Caco-2 (cell line): ENCODE data around the gene ZNRD2. TPM values are rescaled to one million over a fixed set of nuclear protein-coding genes. Genes with fewer than 3 reads are reported as not detected.

ENCODE experiments used
- BruUV-seq: library from RNA; stranded (reverse); fragments of 400-500 nt; replicated peaks from 2 replicates; lab custom pipeline; 2021; lab: Mats Ljungman, UMichigan
- CTCF ChIA-PET: fragments of 300-600 bp; sonication (Branson Sonifier 250); formaldehyde crosslinking; loops from one replicate; lab custom pipeline; 2022; ENCODE audit warnings: antibody characterized with exemption; lab: Charles Lee
- POLR2A ChIA-PET: fragments of 300-600 bp; sonication (Branson Sonifier 250); formaldehyde crosslinking; loops from one replicate; lab custom pipeline; 2022; ENCODE audit warnings: antibody characterized with exemption; lab: Charles Lee
- DNase-seq, 2 experiments: peaks; one replicate each; pipeline versions ENCODE4 v3.0.0 to v3.0.0-alpha.2; 2020 to 2022
- H3K27me3 ChIP-seq: replicated peaks from 2 replicates; pipeline ENCODE4 v1.6.0; 2011; ENCODE audit warnings: low read length; ENCODE audit not compliant: control insufficient read depth, insufficient read depth
- H3K36me3 ChIP-seq: 2 replicates; pipeline ENCODE4 v1.5.1; 2011; ENCODE audit warnings: low read length; ENCODE audit not compliant: control insufficient read depth, insufficient read depth
- H3K4me1 ChIP-seq: fragments of 250-450 bp; sonication (Bioruptor Pico); 2 replicates; pipeline ENCODE4 v1.5.1; 2020; ENCODE audit warnings: mild to moderate bottlenecking
- H3K4me3 ChIP-seq: 2 replicates; pipeline ENCODE4 v1.5.1; 2011; ENCODE audit warnings: low read depth, mild to moderate bottlenecking, control low read depth, low read length
- H3K9me3 ChIP-seq: fragments of 250-450 bp; sonication (Bioruptor Pico); 2 replicates; pipeline ENCODE4 v1.5.1; 2020; ENCODE audit warnings: mild to moderate bottlenecking, moderate library complexity
- H3K27ac Mint-ChIP-seq: one replicate; pipeline ENCODE4 v1.8.0; 2022; ENCODE audit warnings: mixed read lengths; ENCODE audit not compliant: unreplicated experiment
- H3K27me3 Mint-ChIP-seq: one replicate; pipeline ENCODE4 v1.8.0; 2022; ENCODE audit warnings: mixed read lengths; ENCODE audit not compliant: insufficient read depth, unreplicated experiment
- H3K36me3 Mint-ChIP-seq: one replicate; pipeline ENCODE4 v1.8.0; 2022; ENCODE audit warnings: mild to moderate bottlenecking, mixed read lengths; ENCODE audit not compliant: insufficient read depth, unreplicated experiment
- H3K4me1 Mint-ChIP-seq: one replicate; pipeline ENCODE4 v1.8.0; 2022; ENCODE audit warnings: low read depth, mixed read lengths; ENCODE audit not compliant: unreplicated experiment
- H3K4me3 Mint-ChIP-seq: one replicate; pipeline ENCODE4 v1.8.0; 2022; ENCODE audit warnings: mild to moderate bottlenecking, moderate library complexity, mixed read lengths; ENCODE audit not compliant: unreplicated experiment
- H3K9me3 Mint-ChIP-seq: one replicate; pipeline ENCODE4 v1.8.0; 2022; ENCODE audit warnings: mixed read lengths; ENCODE audit not compliant: unreplicated experiment
- intact Hi-C: fragments of 100-400 bp; cut with micrococcal nuclease; formaldehyde crosslinking; loops from one replicate; pipeline ENCODE4 v1.10.0; 2022; ENCODE audit not compliant: unreplicated experiment
- total RNA-seq: library from RNA; stranded (reverse); gene quantifications from 2 replicates; pipeline ENCODE4 v1.2.3, GENCODE V29; 2022
- TF ChIP-seq, protein P1 (sequence below), 2 experiments: fragments of 200-600 bp in 1 of 2; IDR thresholded peaks; 1 replicate in 1 of 2; 2 replicates in 1 of 2; pipeline versions ENCODE4 v1.5.1 to v1.8.0; 2011 to 2022; ENCODE audit warnings: antibody characterized with exemption in 1 of 2, control low read depth in 1 of 2, inconsistent platforms in 1 of 2, low read depth in 1 of 2, low read length in 1 of 2, mild to moderate bottlenecking in 1 of 2, moderate library complexity in 1 of 2; ENCODE audit not compliant: insufficient read depth in 1 of 2, severe bottlenecking in 1 of 2, unreplicated experiment in 1 of 2

The ZNRD2 gene
- total RNA-seq, 1 experiment from 2014 or later = 53.9 TPM

DNA sequence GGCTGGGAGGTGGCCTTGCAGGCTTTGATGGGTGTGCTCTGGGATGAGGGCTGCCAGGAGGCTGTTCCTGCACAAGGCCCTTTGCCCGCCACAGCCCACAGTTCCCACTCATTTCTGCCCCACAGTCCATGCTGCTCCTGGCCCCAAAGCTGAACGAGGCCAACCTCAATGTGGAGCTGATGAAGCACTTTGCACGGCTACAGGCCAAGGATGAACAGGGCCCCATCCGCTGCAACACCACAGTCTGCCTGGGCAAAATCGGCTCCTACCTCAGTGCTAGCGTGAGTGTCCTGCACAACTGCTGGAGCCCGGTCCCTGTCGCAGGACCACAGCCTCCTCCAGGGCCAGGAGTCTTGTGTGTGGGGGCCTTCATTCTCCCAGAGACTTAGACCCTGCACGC lies 35.2 kb upstream of the ZNRD2 start:
- POLR2A ChIA-PET = no interaction called here
- no peaks in the 10 kb centered on the region for H3K27me3 ChIP-seq
- CTCF ChIA-PET = no interaction called here
- Mint-ChIP-seq H3K4me3 (no peak overlapping the region), H3K27ac (peak overlapping the region; percentile 5), H3K27me3 (no peaks in the 10 kb centered on the region), H3K4me1 (no peaks in the 10 kb centered on the region), H3K9me3 (no peaks in the 10 kb centered on the region), H3K36me3 (peaks cover 85% of the 10 kb centered on the region)
- TF ChIP-seq, protein P1, sequence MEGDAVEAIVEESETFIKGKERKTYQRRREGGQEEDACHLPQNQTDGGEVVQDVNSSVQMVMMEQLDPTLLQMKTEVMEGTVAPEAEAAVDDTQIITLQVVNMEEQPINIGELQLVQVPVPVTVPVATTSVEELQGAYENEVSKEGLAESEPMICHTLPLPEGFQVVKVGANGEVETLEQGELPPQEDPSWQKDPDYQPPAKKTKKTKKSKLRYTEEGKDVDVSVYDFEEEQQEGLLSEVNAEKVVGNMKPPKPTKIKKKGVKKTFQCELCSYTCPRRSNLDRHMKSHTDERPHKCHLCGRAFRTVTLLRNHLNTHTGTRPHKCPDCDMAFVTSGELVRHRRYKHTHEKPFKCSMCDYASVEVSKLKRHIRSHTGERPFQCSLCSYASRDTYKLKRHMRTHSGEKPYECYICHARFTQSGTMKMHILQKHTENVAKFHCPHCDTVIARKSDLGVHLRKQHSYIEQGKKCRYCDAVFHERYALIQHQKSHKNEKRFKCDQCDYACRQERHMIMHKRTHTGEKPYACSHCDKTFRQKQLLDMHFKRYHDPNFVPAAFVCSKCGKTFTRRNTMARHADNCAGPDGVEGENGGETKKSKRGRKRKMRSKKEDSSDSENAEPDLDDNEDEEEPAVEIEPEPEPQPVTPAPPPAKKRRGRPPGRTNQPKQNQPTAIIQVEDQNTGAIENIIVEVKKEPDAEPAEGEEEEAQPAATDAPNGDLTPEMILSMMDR (IDR thresholded peaks at IDR 0.05; ENCODE audit: insufficient read depth in 1 of 2, low read depth in 1 of 2, low read length in 1 of 2, severe bottlenecking in 1 of 2, unreplicated experiment in 1 of 2) = no peak
- no peaks in the 10 kb centered on the region for H3K4me1 ChIP-seq
- peaks cover 15% of the 10 kb centered on the region for H3K36me3 ChIP-seq
- no peak overlapping the region for H3K4me3 ChIP-seq
- DNase-seq = no peak
- H3K9me3 ChIP-seq = no peaks in the 10 kb centered on the region
- intact Hi-C loops = no loop called here
- BruUV-seq = no TSS peak

DNA sequence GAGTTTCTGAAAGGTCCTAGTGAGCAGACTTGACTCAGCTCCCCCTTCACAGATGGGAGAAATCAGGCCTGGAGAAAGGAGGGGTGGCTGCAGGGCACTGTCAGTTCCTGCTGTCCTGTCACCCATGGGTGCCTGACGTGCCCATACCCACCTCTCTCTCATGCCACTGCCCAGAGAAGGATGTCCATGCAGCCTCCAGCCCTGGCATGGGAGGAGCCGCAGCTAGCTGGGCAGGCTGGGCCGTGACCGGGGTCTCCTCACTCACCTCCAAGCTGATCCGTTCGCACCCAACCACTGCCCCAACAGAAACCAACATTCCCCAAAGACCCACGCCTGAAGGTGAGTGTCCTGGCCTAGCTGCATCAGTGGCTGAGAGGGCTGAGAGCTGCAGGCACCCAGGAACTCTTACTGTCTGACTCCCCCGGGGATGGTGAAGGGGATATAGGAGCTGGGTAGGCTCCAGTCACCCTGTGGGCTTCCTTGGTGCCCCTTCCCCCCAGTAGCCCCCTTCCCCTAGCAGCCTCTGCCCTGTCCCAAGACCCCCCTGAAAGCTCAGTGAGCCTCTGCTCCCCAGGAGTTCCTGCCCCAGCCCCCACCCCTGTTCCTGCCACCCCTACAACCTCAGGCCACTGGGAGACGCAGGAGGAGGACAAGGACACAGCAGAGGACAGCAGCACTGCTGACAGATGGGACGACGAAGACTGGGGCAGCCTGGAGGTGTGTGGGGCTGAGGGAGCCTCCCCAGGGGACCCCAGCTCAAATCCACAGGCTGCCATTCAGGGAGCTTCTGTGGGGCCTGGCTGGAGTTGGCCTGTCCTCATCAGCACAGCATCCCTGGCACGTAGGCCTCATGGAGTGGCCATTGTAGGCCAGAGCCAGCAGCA lies 33.6 kb upstream of the ZNRD2 start:
- Histone ChIP-seq H3K9me3 (no peaks in the 10 kb centered on the region), H3K4me3 (no peak overlapping the region), H3K27me3 (no peaks in the 10 kb centered on the region), H3K4me1 (peaks cover 8% of the 10 kb centered on the region), H3K36me3 (peaks cover 9% of the 10 kb centered on the region)
- intact Hi-C loops = no loop called here
- H3K4me1 Mint-ChIP-seq = peaks cover 5% of the 10 kb centered on the region
- no peak overlapping the region for H3K4me3 Mint-ChIP-seq
- no peaks in the 10 kb centered on the region for H3K9me3 Mint-ChIP-seq
- no peak for DNase-seq
- peaks cover 80% of the 10 kb centered on the region for H3K36me3 Mint-ChIP-seq
- ChIA-PET POLR2A (interaction anchor here (0.5 to 0.6 kb wide), 2 partner anchors 152 to 1487 kb away, joined by 3 to 4 read pairs; no protein-coding TSS in a partner anchor), CTCF (interaction anchor here (1.4 kb wide), 1 partner anchor 33 kb away, joined by 3 read pairs; the partner anchor contains the start of gene ZNRD2)
- BruUV-seq = no TSS peak
- H3K27me3 Mint-ChIP-seq = no peaks in the 10 kb centered on the region
- peak overlapping the region; percentile 84 for H3K27ac Mint-ChIP-seq
- TF ChIP-seq, protein P1 (IDR thresholded peaks at IDR 0.05; ENCODE audit: insufficient read depth in 1 of 2, low read depth in 1 of 2, low read length in 1 of 2, severe bottlenecking in 1 of 2, unreplicated experiment in 1 of 2) = no peak

DNA sequence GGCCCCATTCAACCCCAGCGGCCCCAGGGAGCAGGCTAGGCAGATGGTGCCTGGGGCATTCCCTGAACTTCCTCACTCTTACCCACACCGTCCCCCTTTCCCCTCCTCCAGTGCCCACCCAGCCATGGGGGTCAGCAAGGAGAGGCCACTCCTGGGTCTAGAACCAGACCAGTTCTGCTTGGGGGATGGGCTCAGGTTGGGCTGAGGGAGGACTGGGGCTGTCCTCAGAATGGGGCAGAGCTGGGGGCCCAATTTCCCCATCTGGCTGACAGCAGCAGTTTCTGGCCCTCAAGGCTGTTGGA lies 33.0 kb upstream of the ZNRD2 start:
- no peak overlapping the region for H3K4me3 Mint-ChIP-seq
- Histone ChIP-seq H3K9me3 (no peaks in the 10 kb centered on the region), H3K4me3 (no peak overlapping the region), H3K27me3 (no peaks in the 10 kb centered on the region), H3K36me3 (peaks cover 8% of the 10 kb centered on the region), H3K4me1 (peaks cover 13% of the 10 kb centered on the region)
- H3K9me3 Mint-ChIP-seq = no peaks in the 10 kb centered on the region
- DNase-seq = no peak
- no TSS peak for BruUV-seq
- H3K36me3 Mint-ChIP-seq = peaks cover 80% of the 10 kb centered on the region
- no peaks in the 10 kb centered on the region for H3K27me3 Mint-ChIP-seq
- TF ChIP-seq, protein P1 (IDR thresholded peaks at IDR 0.05; ENCODE audit: insufficient read depth in 1 of 2, low read depth in 1 of 2, low read length in 1 of 2, severe bottlenecking in 1 of 2, unreplicated experiment in 1 of 2) = no peak
- CTCF ChIA-PET = interaction anchor here (1.4 kb wide), 1 partner anchor 33 kb away, joined by 3 read pairs; the partner anchor contains the start of gene ZNRD2
- POLR2A ChIA-PET = interaction anchor here (0.5 kb wide), 1 partner anchor 1487 kb away, joined by 3 read pairs; no protein-coding TSS in a partner anchor
- intact Hi-C loops = no loop called here
- H3K27ac Mint-ChIP-seq = peak overlapping the region; percentile 84
- peaks cover 11% of the 10 kb centered on the region for H3K4me1 Mint-ChIP-seq
